GM18526 (cell line): ENCODE data around the gene C9.

Experiments
- POLR2A ChIP-seq: IDR thresholded peaks from 3 replicates; pipeline ENCODE4 v1.6.1; 2011; ENCODE audit not compliant: insufficient read length; ENCODE audit errors: extremely low read depth

Gene C9

DNA sequence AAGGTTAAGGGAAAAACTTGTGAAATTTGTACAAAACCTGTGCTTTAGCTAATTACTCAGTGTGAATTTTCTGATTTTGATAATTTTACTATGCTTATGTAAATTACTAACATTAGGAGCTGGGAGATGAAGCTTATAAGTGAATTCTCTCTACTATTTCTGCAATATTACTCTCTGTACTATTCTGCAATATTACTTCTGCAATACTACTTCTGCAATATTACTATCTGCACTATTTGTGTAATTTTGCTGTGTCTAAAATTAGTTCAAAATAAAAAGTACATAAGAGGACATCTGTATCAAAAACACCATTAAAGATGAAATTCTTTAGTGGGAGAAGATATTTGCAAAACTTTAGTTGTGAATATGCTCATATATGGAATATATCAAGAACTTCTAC lies 62.9 kb downstream of the C9 start:
- TF ChIP-seq POLR2A, result no peak

DNA sequence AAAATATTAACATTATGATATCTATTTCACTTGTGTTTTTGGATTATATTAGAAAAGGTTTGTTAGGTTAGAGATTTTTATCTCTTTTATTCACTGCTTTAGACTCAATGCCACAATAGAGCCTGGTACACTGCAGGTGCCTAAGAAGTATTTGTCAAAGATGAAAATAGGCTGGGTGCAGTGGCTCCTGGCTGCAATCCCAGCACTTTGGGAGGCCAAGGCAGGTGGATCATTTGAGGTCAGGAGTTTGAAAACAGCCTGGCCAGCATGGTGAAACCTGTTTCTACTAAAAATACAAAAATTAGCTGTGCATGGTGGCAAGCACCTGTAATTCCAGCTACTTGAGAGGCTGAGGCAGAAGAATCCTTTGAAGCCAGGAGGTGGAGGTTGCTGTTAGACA lies 64.3 kb downstream of the C9 start:
- TF ChIP-seq POLR2A, result no peak

DNA sequence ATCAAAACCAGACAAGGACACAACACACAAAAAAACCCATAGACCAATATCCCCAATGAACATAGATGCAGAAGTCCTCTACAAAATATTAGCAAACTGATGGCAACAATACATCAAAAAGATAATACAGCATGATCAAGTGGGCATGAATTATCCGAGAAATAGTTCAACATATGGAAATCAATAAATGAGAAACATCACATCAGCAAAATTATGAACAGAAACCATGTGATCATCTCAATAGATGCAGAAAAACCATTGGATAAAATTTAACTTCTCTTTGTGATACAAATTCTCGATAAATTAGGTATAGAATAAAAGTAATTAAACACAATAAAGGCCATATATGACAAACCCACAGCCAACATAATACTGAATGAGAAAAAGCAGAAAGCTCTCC lies 69.6 kb downstream of the C9 start:
- no peak for TF ChIP-seq POLR2A

DNA sequence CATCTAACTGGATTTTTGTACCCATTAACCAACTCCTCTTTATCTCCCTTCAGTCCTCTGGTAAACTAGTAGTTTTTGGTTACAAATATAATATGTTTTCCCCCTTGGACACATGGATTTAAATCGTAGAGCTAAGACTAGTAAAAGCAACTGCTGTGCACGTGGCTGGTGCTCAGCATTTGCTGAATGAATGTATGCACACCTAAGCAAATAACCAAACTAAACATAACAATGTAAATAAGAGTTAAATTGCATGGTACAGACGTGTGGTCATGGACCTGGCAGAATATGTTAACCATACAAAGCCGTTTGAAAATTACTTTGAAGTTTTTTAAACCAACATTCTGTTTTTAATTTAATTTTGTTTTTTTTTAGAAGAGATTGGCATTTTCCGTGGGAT lies 79.7 kb downstream of the C9 start:
- no peak for TF ChIP-seq POLR2A

DNA sequence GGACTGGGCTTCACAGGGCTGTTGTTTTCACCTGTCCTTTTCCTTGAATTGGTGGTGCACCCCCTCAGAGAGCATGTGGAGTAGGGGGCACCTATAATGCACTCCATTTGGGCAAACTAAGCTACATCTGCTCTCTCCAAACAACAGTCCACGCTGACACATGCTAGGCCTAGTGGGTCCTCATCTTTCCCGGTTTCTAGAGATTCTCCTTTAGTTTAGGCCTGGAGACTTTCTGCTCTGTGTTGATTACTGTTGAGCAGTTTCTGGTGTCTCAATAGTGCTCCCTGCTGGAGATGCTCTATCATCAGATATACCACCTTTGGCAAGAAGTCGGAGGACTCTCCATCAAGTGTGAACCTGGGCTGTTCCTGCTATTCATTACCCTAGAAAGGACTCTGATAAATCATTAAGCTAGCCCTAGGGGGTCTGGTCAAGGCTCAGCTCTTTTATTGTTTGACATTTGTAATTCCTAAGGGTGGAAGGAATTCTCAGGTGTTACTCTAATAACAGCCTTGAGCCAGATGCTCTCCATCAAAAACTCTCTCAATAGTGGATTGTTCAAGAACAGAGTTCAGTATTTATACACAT lies 81.0 kb downstream of the C9 start:
- TF ChIP-seq POLR2A, result no peak

DNA sequence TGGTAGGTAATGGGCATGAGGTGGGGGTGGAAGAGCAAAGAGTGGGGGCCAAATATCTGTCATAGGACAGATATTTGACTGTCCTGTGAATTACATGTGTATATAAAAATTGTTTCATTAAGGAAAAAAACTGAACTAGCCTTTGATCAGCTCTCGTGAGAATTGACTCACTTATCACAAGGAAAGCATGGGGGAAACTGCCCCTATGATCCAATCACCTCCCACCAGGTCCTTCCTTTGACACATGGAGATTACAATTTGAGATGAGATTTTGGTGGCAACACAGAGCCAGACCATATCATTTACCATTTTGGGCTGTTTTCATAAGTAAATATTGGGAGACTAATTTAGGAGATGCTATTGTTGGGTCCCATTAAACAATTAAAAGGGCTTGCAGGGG lies 81.7 kb downstream of the C9 start:
- no peak for TF ChIP-seq POLR2A

DNA sequence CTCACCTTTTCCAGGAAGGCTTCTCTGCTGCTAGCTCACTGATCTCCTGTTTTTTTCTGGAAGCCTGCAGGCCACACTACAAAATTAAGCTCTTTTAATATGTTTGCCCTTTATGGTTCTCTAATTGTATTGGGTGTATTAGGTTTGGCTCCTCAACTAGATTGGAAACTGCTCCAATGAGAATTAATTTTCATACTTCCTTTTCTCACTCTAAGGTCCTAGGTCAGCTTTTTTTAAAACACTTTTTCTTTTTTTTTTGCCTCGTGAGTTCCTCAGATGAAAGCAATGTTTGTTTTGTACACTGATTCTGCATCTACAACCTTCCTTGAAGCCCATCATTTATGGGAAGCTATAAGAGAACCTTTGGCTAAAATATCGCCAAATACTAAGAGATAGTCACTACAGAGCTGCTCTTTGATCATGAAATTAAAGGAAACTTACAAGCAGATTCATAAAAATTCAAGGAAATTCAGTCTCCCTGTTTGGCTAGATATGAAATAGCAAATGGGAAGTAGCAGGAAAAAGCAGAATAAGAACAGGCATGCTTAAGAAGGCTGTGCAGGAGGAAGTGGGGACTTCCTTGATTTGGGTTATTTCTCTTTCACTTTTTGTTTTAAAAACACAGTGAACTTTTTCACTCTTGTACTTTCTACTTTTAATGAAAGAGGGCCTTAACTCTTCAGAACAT lies 89.8 kb downstream of the C9 start:
- TF ChIP-seq POLR2A, result no peak

DNA sequence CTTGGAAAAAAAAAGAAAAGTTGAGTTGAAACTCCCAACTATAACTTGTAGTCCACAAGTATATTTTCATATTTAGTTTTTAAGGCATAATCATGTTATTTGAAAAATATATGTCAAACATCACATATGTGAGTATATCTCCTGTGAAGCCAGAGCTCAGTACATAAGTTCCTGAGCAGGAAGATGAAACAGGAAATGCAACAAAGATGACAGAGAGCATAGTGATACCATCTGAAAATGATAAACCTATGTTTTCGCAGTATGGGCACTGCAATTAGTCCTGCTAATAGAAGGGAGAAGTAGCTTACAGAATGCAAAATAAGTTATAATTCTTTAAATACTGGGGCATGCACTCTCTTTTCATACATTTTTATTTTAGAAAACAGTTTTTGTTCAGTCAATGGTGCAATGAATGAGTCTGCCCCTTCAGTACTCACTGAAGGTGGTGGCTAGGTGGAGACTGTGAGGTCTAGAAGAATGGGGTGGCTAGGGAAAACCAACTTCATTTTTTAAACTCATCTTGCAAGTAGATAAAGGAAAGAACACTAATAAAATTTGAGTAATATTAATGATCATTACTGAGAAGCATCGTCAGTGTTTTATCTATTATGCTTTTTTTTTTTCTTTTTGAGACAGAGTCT lies 90.9 kb downstream of the C9 start:
- no peak for TF ChIP-seq POLR2A

DNA sequence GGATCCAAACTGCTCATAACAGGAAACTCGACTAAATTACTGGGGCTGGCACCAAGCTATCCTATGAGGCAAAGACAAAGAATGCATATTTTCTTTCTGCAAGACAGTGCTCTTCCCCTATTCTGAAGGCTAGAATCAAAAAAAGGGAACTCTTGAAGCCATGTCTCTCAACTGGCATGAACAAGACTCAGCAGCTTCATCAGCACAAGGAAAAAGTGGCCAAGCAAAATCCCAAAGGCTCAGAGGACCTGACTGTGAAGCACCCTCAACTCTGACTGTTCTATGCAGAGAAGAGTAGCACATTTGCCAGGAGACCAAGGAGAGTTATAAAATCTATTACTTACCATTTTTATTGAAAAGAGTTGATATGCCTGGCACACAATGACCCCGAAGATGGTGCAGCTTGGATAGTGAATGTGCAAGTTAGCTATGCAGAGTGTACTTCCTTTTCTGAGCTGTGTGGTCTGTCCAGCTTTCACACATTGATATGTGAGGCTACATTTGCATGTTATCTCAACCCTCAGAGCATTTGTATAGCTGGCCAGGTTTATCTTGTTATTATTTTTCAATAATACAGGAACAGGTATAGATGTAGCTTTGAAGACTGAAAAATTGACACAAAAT lies 94.0 kb downstream of the C9 start:
- TF ChIP-seq POLR2A, result no peak

DNA sequence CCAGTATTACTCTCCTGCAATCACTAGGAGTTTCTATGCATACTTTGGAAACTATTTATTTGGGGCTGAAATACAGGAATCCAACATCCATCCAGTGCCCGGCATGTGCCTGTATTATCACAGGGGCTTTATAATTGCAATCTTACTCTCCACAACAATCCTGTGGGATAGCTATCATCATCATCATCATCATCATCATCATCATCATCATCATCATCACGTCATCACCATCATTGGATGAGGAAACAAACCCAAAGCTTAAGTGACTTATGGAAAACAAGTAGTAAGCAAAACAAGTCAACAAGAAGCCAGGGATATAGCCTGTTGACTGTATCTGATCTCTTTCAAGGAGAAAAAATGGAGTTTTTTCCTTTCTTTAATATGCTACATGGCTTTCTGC lies 97.1 kb downstream of the C9 start:
- no peak for TF ChIP-seq POLR2A

DNA sequence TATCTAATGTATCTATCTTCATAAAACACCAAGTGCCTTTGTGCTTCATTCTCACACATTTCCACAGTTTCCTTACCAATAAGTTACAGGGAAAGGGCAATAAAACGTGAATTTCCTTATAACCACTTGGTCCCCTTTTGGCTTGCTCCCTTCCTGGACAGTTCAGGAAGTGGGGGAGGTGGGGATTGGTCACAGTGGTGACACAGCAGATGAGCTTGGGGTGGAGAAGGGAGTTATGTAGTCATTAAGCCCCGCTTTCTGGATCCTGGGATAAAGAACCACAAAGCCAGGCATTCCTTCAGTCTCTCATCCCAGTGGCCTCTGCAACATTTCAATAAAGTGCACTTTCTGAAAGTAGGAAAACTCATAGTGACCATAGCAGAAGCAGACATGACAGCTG lies 97.9 kb downstream of the C9 start:
- TF ChIP-seq POLR2A, result no peak

DNA sequence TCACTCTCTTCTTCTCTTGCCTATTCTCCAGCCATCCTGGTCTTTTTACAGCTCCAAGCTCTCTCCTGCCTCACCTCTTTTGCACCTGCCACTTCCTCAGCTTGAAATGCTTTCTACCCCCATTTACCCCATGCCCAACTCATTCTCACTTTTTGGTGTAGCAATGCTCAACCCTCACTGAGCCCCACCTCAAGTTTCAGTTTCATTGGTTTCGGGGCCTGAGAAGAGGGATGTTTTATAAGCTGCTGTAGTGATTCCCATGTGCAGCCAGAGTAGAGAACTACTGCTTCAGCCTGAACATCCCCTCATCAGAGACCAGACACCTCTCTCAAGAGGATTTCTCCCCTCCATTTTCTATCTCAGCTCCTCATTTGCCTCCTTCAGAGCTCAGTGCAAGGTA lies 99.8 kb downstream of the C9 start:
- no peak for TF ChIP-seq POLR2A

DNA sequence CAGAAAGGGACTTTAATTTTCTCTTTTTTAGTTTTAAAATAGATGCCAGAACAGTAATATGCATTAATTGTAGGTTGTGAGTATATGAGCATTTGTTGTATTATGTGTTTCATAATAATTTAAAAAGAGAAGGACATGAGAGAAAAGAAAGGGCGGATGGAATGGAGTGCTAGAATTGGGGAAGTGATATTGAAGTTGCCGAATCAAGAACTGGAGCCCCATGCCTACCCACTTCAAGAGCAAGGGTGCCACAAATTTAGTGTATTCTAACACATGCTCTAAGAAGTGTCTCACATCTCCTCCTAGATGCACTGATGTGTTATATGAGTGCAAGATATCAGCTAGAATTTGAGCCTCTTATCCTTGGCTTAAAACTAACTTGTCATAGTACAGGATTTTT lies 101.3 kb downstream of the C9 start:
- no peak for TF ChIP-seq POLR2A

DNA sequence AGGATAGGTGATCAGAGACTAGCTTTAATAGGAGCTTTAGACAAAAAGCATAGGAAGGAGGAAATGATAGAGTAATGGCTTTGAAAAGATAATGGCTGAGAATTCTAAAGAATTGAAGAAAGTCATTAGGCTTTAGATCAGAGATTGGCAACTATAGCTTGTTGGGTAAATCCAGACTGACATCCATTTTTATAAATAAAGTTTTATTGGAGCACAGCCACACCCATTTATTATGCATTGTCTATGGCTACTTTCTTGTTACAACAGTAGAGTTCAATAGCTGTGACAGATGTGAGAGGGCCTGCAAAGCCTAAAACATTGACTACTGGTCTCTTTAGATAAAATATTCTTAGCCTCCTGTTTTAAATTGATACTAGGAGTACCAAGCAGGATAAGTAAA lies 104.2 kb downstream of the C9 start:
- no peak for TF ChIP-seq POLR2A

DNA sequence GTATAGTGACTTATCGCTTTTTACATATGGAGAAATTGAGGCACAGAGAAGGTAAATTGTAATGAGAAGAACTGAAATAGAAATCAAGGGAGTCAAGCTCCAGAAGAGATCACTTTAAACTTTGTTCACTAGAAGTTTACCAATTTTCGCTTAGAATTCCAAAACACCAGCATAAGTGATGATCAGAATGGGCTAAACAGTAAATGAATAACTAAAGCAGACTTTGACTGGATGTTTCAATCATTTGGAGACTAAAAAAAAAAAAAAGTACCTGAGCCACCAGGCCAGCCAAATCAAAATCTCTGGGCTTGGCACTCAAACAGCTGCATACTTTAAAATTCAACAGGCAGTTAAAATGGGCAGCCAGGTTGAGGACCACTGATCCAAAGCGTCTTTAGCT lies 106.7 kb downstream of the C9 start:
- TF ChIP-seq POLR2A, result no peak

DNA sequence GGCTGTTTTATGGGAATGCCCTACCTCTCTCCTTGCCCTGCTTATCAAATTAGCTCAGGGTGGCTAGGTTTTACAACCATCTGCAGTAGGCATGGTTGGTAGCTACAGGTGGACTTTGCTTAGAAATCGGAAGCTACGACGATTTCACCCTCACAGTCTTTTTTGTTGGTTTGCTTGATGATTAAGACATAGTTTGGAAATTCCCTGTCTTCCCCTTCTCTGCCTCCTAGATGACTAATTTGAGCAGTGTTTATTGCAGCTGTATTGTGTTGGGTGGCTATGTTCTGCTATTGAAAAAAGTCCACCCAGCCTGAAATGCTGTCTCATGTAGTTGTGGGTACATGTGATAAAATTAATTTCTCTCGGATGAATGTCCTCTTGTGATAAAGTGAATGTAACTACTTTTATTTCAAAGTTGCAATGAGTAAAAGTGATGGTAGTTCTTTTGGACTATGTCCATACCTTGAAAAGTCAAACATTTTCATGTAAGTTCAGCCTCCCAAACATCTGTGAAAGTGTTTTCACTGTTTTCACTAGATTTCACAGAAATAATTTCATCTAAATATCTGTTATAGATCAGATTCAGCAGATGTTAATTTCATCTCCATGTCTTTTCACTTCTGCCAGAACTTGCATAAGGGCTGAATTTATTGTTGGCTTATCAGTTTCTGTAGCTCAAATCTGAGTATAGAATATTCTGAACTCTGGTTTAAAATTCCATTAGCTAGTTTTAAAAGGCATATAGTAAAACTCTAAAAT lies 107.6 kb downstream of the C9 start:
- TF ChIP-seq POLR2A, result no peak
